Tibial artery (tissue), 4 donors: ENCODE results near the gene SEPTIN10.

Experiments used
- DNase-seq, 2 donors: peaks; one replicate each; pipeline ENCODE4 v3.0.0-alpha.2; 2019
- H3K27ac ChIP-seq, 2 donors: fragments of 200-600 bp; sonication (generic) in 1 of 2; 1 replicate in 1 of 2; 2 replicates in 1 of 2; pipeline ENCODE4 v1.5.1; 2018 to 2019; ENCODE audit warnings: mild to moderate bottlenecking in 1 of 2
- H3K27me3 ChIP-seq, 2 donors: fragments of 200-600 bp; sonication (generic) in 1 of 2; one replicate each; pipeline versions ENCODE4 v1.5.1 to v1.6.0; 2016 to 2019
- H3K36me3 ChIP-seq, 3 donors: fragments of 200-600 bp; sonication (generic) in 2 of 3; one replicate each; pipeline ENCODE4 v1.5.1; 2016 to 2019; ENCODE audit warnings: mild to moderate bottlenecking in 2 of 3
- H3K4me1 ChIP-seq, 4 donors: fragments of 200-600 bp; sonication (generic) in 2 of 4; 1 replicate in 3 of 4; 2 replicates in 1 of 4; pipeline ENCODE4 v1.5.1; 2016 to 2019
- H3K4me3 ChIP-seq, 2 donors: fragments of 200-600 bp; sonication (generic) in 1 of 2; 1 replicate in 1 of 2; 2 replicates in 1 of 2; pipeline ENCODE4 v1.5.1; 2018 to 2019; ENCODE audit warnings: mild to moderate bottlenecking in 2 of 2
- H3K9me3 ChIP-seq, 3 donors: fragments of 200-600 bp; sonication (generic) in 1 of 3; one replicate each; pipeline ENCODE4 v1.5.1; 2016 to 2019
- intact Hi-C: fragments of 100-400 bp; cut with DNase I; formaldehyde crosslinking; loops from one replicate; pipeline ENCODE4 v1.15.0; 2023; ENCODE audit warnings: low total_unique reads
- TF ChIP-seq, protein P1 (sequence below), 2 experiments: fragments of 200-600 bp in 1 of 2; fragments of 450-650 bp in 1 of 2; IDR thresholded peaks; one replicate each; pipeline ENCODE4 v1.5.1; 2017 to 2019; ENCODE audit warnings: antibody characterized with exemption in 2 of 2, mild to moderate bottlenecking in 1 of 2, moderate library complexity in 1 of 2

Gene SEPTIN10

DNA sequence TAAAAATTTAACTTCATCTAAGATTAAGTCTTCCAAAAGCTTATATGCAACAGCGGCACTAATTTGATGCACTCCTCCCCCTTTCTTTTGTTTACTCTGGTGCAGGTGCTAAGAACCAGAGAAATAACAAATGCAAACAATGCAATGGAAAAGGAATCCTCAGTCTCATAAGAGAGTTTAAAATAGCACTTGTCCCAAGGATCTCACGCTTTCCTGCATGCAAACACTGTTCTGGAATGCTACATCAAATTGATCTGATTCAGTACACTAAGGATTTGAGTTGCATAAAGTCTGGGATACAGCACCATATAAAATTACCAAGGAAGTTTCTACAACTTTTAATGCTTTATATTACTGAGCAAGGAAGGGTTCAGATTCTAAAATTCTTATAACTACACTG, 50.5 kb downstream of the SEPTIN10 start:
- Histone ChIP-seq H3K9me3 (no peaks in the 10 kb centered on the region), H3K36me3 (peaks cover 38 to 56% (median 42%) of the 10 kb centered on the region in 3 donors), H3K4me1 (peaks cover 0 to 7% (median 0%) of the 10 kb centered on the region in 4 donors), H3K27ac (no peak overlapping the region), H3K27me3 (no peaks in the 10 kb centered on the region), H3K4me3 (no peak overlapping the region)
- TF ChIP-seq, protein P1, sequence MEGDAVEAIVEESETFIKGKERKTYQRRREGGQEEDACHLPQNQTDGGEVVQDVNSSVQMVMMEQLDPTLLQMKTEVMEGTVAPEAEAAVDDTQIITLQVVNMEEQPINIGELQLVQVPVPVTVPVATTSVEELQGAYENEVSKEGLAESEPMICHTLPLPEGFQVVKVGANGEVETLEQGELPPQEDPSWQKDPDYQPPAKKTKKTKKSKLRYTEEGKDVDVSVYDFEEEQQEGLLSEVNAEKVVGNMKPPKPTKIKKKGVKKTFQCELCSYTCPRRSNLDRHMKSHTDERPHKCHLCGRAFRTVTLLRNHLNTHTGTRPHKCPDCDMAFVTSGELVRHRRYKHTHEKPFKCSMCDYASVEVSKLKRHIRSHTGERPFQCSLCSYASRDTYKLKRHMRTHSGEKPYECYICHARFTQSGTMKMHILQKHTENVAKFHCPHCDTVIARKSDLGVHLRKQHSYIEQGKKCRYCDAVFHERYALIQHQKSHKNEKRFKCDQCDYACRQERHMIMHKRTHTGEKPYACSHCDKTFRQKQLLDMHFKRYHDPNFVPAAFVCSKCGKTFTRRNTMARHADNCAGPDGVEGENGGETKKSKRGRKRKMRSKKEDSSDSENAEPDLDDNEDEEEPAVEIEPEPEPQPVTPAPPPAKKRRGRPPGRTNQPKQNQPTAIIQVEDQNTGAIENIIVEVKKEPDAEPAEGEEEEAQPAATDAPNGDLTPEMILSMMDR (IDR thresholded peaks at IDR 0.05): no peak
- DNase-seq: no peak
- intact Hi-C loops: no loop called here

DNA sequence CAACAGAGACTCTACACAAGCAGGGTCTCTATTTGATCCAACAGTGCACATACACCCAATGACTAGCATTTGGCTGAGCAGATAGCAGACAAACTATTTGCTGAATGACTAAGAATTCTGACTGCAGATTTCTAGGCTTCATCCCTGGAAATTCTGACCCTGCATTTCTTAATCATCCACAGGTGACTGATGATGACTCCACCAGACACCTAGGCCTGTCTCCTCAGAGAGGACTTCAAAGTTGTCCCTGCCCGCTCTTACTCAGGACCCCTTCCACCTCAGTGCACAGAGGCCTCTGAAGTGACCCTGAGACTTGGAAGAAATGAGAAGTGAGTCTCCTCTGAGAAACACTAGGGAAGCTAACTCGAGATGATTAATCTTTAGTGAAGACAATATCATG, 51.3 kb downstream of the SEPTIN10 start:
- TF ChIP-seq, protein P1 (IDR thresholded peaks at IDR 0.05): no peak
- no peaks in the 10 kb centered on the region for H3K27me3 ChIP-seq
- intact Hi-C loops: no loop called here
- no peak overlapping the region for H3K4me3 ChIP-seq
- H3K9me3 ChIP-seq: no peaks in the 10 kb centered on the region
- H3K36me3 ChIP-seq: peaks cover 38 to 55% (median 42%) of the 10 kb centered on the region in 3 donors
- no peak overlapping the region for H3K27ac ChIP-seq
- no peak for DNase-seq
- peaks cover 0 to 9% (median 0%) of the 10 kb centered on the region in 4 donors for H3K4me1 ChIP-seq

DNA sequence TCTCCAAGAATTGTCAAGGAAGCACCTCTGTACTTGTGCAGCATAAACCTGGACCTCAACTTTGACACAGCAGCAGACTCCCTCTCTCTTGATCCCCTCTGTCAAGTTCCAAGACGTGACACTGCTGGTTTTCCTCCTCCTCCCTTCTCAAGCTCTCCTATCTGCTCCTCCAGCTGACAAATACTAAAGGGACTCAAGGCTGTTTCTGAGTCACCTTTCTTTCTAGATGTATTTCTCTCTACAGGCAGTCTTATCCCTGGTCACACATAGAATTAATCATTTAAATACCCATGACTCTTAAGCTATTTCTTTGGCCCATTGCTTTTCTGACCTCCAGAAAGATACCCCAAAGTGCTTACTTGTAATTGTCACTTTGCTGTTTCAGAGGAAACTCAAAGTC, 53.5 kb downstream of the SEPTIN10 start:
- H3K27me3 ChIP-seq: no peaks in the 10 kb centered on the region
- no peak overlapping the region for H3K27ac ChIP-seq
- H3K36me3 ChIP-seq: peaks cover 19 to 41% (median 25%) of the 10 kb centered on the region in 3 donors
- intact Hi-C loops: no loop called here
- no peak overlapping the region for H3K4me3 ChIP-seq
- H3K4me1 ChIP-seq: peaks cover 0 to 9% (median 0%) of the 10 kb centered on the region in 4 donors
- TF ChIP-seq, protein P1 (IDR thresholded peaks at IDR 0.05): no peak
- no peak for DNase-seq
- no peaks in the 10 kb centered on the region for H3K9me3 ChIP-seq

DNA sequence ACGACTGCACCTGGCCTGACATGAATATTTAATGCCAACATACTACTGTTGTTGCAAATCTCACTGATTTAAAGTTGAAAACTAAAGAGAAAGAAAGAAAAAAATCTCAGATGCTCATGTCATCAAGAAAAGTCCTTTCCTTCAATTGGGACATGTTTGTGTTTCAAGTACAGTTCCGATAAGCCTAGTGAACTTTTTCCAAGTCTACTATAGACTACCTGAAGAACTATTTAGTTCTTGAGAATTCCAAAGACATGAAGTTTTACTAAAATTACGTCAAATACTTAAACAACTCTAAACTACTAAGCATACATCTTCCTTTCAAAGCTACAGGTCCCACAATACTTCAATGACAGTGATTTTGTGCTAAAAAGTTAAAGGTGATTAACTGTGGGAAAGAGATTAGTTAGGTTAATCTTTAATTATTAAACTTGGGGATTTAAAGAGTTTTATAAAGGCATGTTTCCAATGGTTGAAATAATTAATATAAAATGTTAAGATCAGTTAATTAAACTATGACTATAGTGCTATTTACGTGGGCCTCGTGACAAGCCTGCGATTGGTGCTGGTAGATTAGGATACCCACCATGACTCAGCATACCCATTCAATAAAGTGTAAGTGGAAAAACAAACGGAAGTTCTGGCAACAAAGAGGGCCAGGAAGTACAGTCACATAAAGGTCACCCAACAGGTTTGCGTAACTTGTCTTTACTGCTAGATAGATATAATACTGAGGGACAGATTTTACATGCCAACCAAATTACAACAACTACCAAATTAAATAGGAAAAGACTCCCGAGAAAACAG, 55.5 kb downstream of the SEPTIN10 start:
- TF ChIP-seq, protein P1 (IDR thresholded peaks at IDR 0.05): no peak
- Histone ChIP-seq H3K9me3 (no peaks in the 10 kb centered on the region), H3K36me3 (peaks cover 8 to 32% (median 11%) of the 10 kb centered on the region in 3 donors), H3K4me3 (no peak overlapping the region), H3K27me3 (no peaks in the 10 kb centered on the region), H3K4me1 (peaks cover 0 to 9% (median 0%) of the 10 kb centered on the region in 4 donors), H3K27ac (peak overlapping the region in 1 of 2 donors; percentile 12)
- no peak for DNase-seq
- intact Hi-C loops: no loop called here

DNA sequence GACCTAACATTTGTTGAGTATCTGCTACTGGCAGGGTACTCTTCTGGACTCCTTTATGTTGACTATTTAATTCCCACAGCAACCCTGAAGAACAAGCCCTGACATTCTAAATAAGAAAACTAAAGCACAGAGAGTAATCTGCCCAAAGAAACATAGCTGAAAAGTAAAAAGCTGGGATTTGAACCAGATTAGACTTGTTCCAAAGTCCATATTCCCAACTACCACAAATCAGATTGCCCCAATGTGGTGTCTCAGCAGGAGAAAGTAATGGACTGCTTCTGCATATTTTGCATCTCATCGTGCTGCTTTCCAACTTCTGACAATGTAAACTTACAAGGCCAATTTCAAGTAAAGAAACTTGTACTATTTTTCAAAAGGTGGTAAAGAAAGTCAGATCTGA, 56.5 kb downstream of the SEPTIN10 start:
- Histone ChIP-seq H3K27me3 (no peaks in the 10 kb centered on the region), H3K4me3 (no peak overlapping the region), H3K4me1 (peaks cover 0 to 9% (median 0%) of the 10 kb centered on the region in 4 donors), H3K36me3 (peaks cover 11 to 34% (median 14%) of the 10 kb centered on the region in 3 donors), H3K27ac (no peak overlapping the region), H3K9me3 (no peaks in the 10 kb centered on the region)
- intact Hi-C loops: no loop called here
- TF ChIP-seq, protein P1 (IDR thresholded peaks at IDR 0.05): no peak
- no peak for DNase-seq
